Fibroblast of mammary gland (primary cell): Measurements from ENCODE around the gene COPA.

Source experiments
- DNase-seq: peaks from one replicate; pipeline ENCODE4 v3.0.0-alpha.2; 2010; ENCODE audit warnings: low read depth
- H3K4me3 ChIP-seq: 2 replicates; pipeline ENCODE4 v1.5.1; 2011; ENCODE audit warnings: low read depth, mild to moderate bottlenecking, low read length, moderate library complexity; ENCODE audit not compliant: control insufficient read depth
- TF ChIP-seq, protein P1 (sequence below): conservative IDR thresholded peaks from 2 replicates; pipeline ENCODE4 v1.5.1; 2011; ENCODE audit warnings: low read depth, low read length, inconsistent platforms; ENCODE audit not compliant: control insufficient read depth, insufficient read depth

COPA gene

DNA sequence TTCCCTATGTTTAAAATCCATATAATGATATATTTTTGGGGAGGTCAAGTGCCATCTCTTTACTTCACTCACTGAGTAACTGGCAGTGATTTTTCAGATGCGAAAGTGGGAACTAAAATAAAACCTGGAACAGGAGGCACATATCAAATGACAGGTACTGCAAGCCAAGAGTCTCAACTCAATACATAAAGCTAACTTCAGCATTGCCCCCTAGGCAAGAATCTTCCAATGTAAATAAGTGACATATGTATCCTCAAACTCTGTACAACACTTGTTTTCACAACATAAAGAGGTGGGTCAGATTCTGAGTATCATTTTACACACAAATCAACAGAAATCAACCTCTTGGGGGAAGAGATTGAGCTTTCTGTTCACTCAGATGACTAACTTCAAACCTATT lies 98.8 kb downstream of the COPA start:
- DNase-seq = no peak
- no peak overlapping the region for H3K4me3 ChIP-seq
- TF ChIP-seq, protein P1, sequence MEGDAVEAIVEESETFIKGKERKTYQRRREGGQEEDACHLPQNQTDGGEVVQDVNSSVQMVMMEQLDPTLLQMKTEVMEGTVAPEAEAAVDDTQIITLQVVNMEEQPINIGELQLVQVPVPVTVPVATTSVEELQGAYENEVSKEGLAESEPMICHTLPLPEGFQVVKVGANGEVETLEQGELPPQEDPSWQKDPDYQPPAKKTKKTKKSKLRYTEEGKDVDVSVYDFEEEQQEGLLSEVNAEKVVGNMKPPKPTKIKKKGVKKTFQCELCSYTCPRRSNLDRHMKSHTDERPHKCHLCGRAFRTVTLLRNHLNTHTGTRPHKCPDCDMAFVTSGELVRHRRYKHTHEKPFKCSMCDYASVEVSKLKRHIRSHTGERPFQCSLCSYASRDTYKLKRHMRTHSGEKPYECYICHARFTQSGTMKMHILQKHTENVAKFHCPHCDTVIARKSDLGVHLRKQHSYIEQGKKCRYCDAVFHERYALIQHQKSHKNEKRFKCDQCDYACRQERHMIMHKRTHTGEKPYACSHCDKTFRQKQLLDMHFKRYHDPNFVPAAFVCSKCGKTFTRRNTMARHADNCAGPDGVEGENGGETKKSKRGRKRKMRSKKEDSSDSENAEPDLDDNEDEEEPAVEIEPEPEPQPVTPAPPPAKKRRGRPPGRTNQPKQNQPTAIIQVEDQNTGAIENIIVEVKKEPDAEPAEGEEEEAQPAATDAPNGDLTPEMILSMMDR = no peak

DNA sequence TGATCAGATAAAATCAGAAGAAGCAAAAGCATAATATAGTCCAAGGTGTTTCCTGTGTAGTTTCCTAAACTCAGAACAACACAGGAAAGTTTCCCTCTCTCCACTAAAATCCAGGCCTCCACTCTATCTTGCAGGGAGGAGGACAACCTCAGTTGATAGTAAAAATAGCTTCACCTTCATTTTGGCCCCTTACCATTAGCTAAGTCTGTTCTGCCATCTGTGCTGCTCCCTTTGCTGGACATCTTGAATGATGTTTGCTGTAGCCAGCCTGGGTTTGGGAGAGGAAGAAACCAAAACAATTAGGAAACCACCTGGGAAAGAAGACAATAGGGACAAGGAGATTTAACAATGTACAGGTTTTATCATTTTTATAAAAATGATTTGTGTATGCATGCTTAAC lies 99.3 kb downstream of the COPA start:
- DNase-seq = no peak
- TF ChIP-seq, protein P1 = no peak
- H3K4me3 ChIP-seq = no peak overlapping the region

DNA sequence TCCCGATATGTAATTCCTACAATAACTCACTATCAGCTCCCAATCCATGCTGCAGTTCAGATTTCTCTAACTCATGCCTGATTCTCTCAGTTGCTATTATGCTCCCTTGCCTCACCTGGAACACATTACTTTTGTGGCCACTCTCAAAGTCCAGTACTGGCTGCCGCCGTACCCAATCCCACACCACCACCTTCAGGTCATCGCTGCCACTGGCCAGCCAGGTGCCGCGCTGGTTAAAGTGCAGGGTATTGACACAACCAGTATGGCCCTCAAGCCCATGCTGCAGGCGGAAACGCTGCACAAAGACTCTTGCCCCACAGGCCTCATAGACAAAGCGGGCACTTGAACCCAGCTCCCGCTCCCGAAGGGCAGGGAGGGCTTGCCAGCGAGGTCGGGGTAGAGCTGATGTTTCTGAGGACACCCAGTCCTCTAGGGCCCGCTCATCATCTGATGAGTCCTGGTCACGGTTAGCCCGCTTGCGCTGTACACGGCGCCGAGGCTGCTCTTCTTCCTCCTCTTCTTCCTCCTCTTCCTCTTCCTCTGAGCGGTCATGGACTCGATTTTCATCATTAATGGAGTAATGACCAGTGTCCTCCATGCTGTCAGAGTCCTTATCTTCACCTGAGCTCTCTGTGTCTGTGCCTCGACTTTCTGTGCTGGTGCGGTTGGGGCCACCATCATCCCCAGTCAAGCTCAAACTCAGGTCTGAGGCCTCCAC lies 103.3 kb downstream of the COPA start:
- no peak overlapping the region for H3K4me3 ChIP-seq
- TF ChIP-seq, protein P1 = no peak
- no peak for DNase-seq
